Mucosa of stomach (tissue), 1 donor: Measurements from ENCODE around the gene CCDC144A.
"Not testable (repeated sequence)": the region's sequence is repeated elsewhere in the genome, so short reads cannot be mapped to it uniquely, and the experiment has no call there.

ENCODE experiments used
- H3K27me3 ChIP-seq: one replicate; pipeline ENCODE4 v1.7.0; 2013; ENCODE audit warnings: mild to moderate bottlenecking, low read length; ENCODE audit not compliant: control insufficient read depth, insufficient read depth
- H3K36me3 ChIP-seq: one replicate; pipeline ENCODE4 v1.7.0; 2013; ENCODE audit warnings: low read length; ENCODE audit not compliant: control insufficient read depth, insufficient read depth
- H3K4me1 ChIP-seq: one replicate; pipeline ENCODE4 v1.7.0; 2013; ENCODE audit warnings: mild to moderate bottlenecking, low read length; ENCODE audit not compliant: control insufficient read depth, insufficient read depth
- H3K4me3 ChIP-seq: one replicate; pipeline ENCODE4 v1.7.0; 2013; ENCODE audit warnings: low read length
- H3K9ac ChIP-seq: one replicate; pipeline ENCODE4 v1.7.0; 2013; ENCODE audit warnings: mild to moderate bottlenecking, low read length, moderate library complexity
- H3K9me3 ChIP-seq: one replicate; pipeline ENCODE4 v1.7.0; 2013; ENCODE audit warnings: mild to moderate bottlenecking, low read length, moderate library complexity; ENCODE audit not compliant: control insufficient read depth
- donor health status: Pancreatic carcinoma.

Gene CCDC144A

GRCh38 chr17:16772394-16773145 is 82.5 kb downstream of the CCDC144A start:
- H3K4me3 ChIP-seq, H3K4me1 ChIP-seq, H3K9me3 ChIP-seq, H3K27me3 ChIP-seq, H3K36me3 ChIP-seq, H3K9ac ChIP-seq: not testable (repeated sequence)

- not testable (repeated sequence) for H3K27me3 ChIP-seq, H3K9me3 ChIP-seq, H3K9ac ChIP-seq, H3K4me3 ChIP-seq, H3K36me3 ChIP-seq, H3K4me1 ChIP-seq
Measured at GRCh38 chr17:16773146-16773522, 83.1 kb downstream of the CCDC144A start.

DNA sequence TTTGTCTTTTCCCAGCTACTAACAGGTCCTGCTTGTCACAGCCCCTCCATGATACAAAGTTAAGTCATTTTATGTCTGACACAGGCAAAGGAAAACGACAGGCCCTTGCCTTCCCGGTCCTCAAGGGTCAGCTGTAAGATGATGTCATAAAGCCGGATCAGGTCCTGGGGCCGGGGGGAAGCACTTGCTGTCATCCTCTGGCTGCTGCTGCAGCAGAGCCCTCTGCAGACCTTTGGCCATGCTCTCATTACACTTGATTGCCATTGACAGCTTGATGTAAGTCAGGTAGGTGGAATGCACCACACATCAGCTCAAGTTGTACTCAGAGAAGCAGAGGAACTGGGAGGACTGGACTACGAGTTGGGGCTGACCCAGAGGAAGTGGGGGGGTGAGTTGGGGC is 97.8 kb downstream of the CCDC144A start:
- not testable (repeated sequence) for H3K4me3 ChIP-seq, H3K9ac ChIP-seq, H3K27me3 ChIP-seq, H3K36me3 ChIP-seq, H3K4me1 ChIP-seq, H3K9me3 ChIP-seq

GRCh38 chr17:16788889-16789536 is 99.0 kb downstream of the CCDC144A start:
- H3K9ac ChIP-seq, H3K4me1 ChIP-seq, H3K9me3 ChIP-seq, H3K36me3 ChIP-seq, H3K4me3 ChIP-seq, H3K27me3 ChIP-seq: not testable (repeated sequence)

GRCh38 chr17:16789622-16790021 is 99.6 kb downstream of the CCDC144A start:
- not testable (repeated sequence) for H3K4me3 ChIP-seq, H3K4me1 ChIP-seq, H3K36me3 ChIP-seq, H3K9me3 ChIP-seq, H3K9ac ChIP-seq, H3K27me3 ChIP-seq

DNA sequence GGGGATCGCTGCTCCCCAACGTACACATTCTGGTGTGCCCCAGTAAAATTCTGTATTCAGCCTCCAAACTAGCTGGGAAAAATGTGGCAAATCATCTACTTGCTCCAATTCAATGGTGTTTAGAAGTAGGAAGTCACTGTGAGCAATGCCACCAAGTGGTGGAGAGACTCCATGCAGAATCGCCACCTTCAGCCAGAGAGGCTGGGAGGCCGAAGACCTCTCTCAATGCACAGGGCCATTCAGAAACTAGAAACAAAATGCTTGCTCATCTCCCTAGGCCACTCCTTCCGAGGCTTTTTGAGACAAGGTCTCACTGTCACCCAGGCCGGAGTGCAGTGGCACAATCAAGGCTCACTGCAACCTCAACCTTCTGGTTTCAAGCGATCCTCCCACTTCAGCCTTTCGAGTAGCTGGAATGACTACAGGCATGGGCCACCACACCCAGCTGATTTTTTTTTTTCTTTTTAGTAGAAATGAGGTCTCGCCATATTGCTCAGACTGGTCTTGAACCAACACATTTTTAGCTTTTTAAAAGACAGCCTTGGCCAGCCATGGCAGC is 100.4 kb downstream of the CCDC144A start:
- not testable (repeated sequence) for H3K27me3 ChIP-seq, H3K9ac ChIP-seq, H3K9me3 ChIP-seq, H3K36me3 ChIP-seq, H3K4me1 ChIP-seq, H3K4me3 ChIP-seq

DNA sequence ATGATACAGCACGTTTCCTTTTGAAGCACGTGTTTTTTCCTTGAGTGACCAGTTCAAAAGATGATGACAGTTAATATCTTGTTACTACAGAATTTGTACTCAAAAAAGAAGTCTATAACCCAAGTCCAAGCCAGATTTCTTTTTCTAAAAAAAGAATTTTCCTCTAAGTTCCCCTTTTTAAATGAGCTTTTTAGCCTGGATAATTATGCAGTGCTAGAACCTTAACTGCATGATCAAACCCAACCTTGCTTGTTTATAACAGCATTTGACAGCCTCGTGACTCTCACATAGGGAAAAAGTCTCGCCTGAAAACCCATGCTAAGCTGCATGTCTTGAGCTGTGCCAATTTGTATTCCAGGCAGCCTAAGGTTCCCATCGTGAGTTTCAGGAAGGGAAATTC is 104.2 kb downstream of the CCDC144A start:
- not testable (repeated sequence) for H3K9ac ChIP-seq, H3K36me3 ChIP-seq, H3K4me3 ChIP-seq, H3K9me3 ChIP-seq, H3K4me1 ChIP-seq, H3K27me3 ChIP-seq

DNA sequence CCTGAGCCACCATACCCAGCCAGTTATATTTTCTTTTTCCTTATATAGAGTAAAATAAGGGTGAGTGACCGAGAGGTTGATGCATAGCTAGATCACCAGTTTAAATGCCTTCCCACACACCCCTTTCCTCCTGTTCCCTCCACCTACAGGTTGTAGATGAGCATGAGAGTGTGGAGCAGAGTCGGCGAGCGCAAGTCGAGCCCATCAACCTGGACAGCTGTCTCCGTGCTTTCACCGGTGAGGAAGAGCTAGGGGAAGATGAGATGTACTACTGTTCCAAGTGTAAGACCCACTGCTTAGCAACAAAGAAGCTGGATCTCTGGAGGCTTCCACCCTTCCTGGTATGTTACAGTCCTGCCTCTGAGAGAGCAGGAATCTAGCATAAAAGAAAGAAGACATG is 105.9 kb downstream of the CCDC144A start:
- H3K4me3 ChIP-seq, H3K27me3 ChIP-seq, H3K4me1 ChIP-seq, H3K9ac ChIP-seq, H3K36me3 ChIP-seq, H3K9me3 ChIP-seq: not testable (repeated sequence)

GRCh38 chr17:16804851-16805250 is 114.8 kb downstream of the CCDC144A start:
- not testable (repeated sequence) for H3K9me3 ChIP-seq, H3K4me3 ChIP-seq, H3K27me3 ChIP-seq, H3K4me1 ChIP-seq, H3K9ac ChIP-seq, H3K36me3 ChIP-seq

DNA sequence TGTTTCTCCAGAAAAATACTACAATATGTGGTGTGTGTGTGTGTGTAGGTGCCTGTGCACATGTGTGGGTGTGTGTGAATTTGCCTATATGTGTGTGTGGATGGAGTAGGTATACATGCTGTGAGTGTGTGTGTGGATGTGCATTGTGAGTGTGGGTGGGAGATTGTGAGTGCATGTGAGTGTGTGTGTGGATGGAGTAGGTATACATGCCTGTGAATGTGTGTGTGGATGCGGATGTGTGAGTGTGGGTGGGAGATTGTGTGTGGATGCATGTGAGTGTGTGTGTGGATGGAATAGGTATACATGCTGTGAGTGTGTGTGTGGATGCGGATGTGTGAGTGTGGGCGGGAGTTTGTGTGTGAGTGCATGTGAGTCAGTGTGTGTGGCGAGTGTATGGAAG is 116.6 kb downstream of the CCDC144A start:
- not testable (repeated sequence) for H3K9me3 ChIP-seq, H3K9ac ChIP-seq, H3K27me3 ChIP-seq, H3K4me1 ChIP-seq, H3K4me3 ChIP-seq, H3K36me3 ChIP-seq

- H3K4me3 ChIP-seq, H3K9ac ChIP-seq: not testable (repeated sequence)
Measured at GRCh38 chr17:16807620-16808019, 117.6 kb downstream of the CCDC144A start.

GRCh38 chr17:16810236-16810635 is 120.2 kb downstream of the CCDC144A start:
- not testable (repeated sequence) for H3K27me3 ChIP-seq

More at GRCh38 chr17:16807620-16808019, 117.6 kb downstream of the CCDC144A start:
- H3K27me3 ChIP-seq, H3K9me3 ChIP-seq, H3K36me3 ChIP-seq, H3K4me1 ChIP-seq: not testable (repeated sequence)

GRCh38 chr17:16812126-16812525 is 122.1 kb downstream of the CCDC144A start:
- H3K27me3 ChIP-seq, H3K4me1 ChIP-seq, H3K9me3 ChIP-seq, H3K4me3 ChIP-seq, H3K9ac ChIP-seq, H3K36me3 ChIP-seq: not testable (repeated sequence)

More at GRCh38 chr17:16810236-16810635, 120.2 kb downstream of the CCDC144A start:
- H3K9ac ChIP-seq, H3K9me3 ChIP-seq, H3K36me3 ChIP-seq, H3K4me1 ChIP-seq, H3K4me3 ChIP-seq: not testable (repeated sequence)
